ENCODE data around the gene RSPH4A. TPM values are rescaled to one million over a fixed set of nuclear protein-coding genes. Genes with fewer than 3 reads are reported as not detected.
"Not testable (repeated sequence)": the region's sequence is repeated elsewhere in the genome, so short reads cannot be mapped to it uniquely, and the experiment has no call there.

RSPH4A gene
- total and polyA plus RNA-seq, 2 of the 4 experiments (the other 2 are of a cell fraction), result under 0.01 to 0.19 TPM

GRCh38 chr6:116603916-116604315, 12.4 kb upstream of the RSPH4A start:
- H3K9me3 ChIP-seq (ENCODE audit: control insufficient read depth, insufficient read depth, low read length); H4K91ac ChIP-seq (ENCODE audit: insufficient read depth, low read depth, low read length); H2AK9ac ChIP-seq (replicated peaks; ENCODE audit: low read depth, low read length, poor library complexity); H2BK15ac ChIP-seq (ENCODE audit: low read depth, low read length); in situ Hi-C loops (cut with MboI; ENCODE audit: low sequenced_read_pairs); H2AFZ ChIP-seq (replicated peaks; ENCODE audit: low read length, poor library complexity); H3K36me3 ChIP-seq (ENCODE audit: control insufficient read depth, insufficient read depth, low read length); H3K56ac ChIP-seq (ENCODE audit: extremely low read depth, insufficient read depth, low read length); dilution Hi-C loops (cut with HindIII; ENCODE audit: low sequenced_read_pairs, unreplicated experiment); H3K27me3 ChIP-seq (ENCODE audit: control insufficient read depth, insufficient read depth, low read length); H3K23ac ChIP-seq (ENCODE audit: low read depth, low read length); H4K20me1 ChIP-seq (ENCODE audit: insufficient read depth, low read length); H4K8ac ChIP-seq (ENCODE audit: low read depth in 2 of 2, low read length in 2 of 2); H3K18ac ChIP-seq (ENCODE audit: low read depth, low read length); H3K9me1 ChIP-seq (ENCODE audit: insufficient read depth, low read length); H3K27ac ChIP-seq (ENCODE audit: insufficient read depth, low read length); H3K9ac ChIP-seq (ENCODE audit: low read depth, low read length); H3K4me2 ChIP-seq (ENCODE audit: low read depth, low read length); H2BK120ac ChIP-seq (ENCODE audit: low read depth, low read length); ATAC-seq (ENCODE audit: low read depth); H2BK5ac ChIP-seq (ENCODE audit: low read depth, low read length, poor library complexity, severe bottlenecking); H3K14ac ChIP-seq (replicated peaks; ENCODE audit: low read depth, low read length); H3K79me1 ChIP-seq (ENCODE audit: low read depth in 1 of 2, low read length in 2 of 2); H3K4me3 ChIP-seq (ENCODE audit: insufficient read depth, low read depth, low read length); H3K4me1 ChIP-seq (ENCODE audit: control insufficient read depth, insufficient read depth, low read length); DNase-seq; BruUV-seq (replicated peaks); H2AK5ac ChIP-seq (ENCODE audit: low read depth, low read length); H2BK20ac ChIP-seq (ENCODE audit: low read depth, low read length); H4K5ac ChIP-seq (ENCODE audit: low read depth, low read length); H3K4ac ChIP-seq (ENCODE audit: low read depth, low read length); POLR2A ChIA-PET (ENCODE audit: unreplicated experiment); intact Hi-C loops (cut with micrococcal nuclease); CTCF ChIA-PET: not testable (repeated sequence)
- no CpG with 5 or more reads among the region's 3 CpGs for WGBS, 2 experiments (ENCODE audit: extremely low coverage in 2 of 2, insufficient read length in 1 of 2)

DNA sequence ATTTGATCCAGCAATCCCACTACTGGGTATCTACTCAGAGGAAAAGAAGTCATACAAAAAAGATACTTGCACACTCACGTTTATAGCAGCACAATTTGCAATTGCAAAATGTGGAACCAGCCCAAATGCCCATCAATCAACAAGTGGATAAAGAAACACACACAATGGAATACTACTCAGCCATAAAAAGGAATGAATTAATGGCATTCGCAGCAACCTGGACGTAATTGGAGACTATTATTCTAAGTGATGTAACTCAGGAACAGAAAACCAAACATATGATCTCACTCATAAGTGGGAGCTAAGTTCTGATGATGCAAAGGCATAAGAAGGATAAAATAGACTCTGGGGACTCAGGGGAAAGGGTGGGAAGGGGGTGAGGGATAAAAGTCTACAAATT, 11.4 kb upstream of the RSPH4A start:
- H3K9me3 ChIP-seq (ENCODE audit: control insufficient read depth, insufficient read depth, low read length); H4K91ac ChIP-seq (ENCODE audit: insufficient read depth, low read depth, low read length); in situ Hi-C loops (cut with MboI; ENCODE audit: low sequenced_read_pairs); H2AK9ac ChIP-seq (replicated peaks; ENCODE audit: low read depth, low read length, poor library complexity); H3K4me2 ChIP-seq (ENCODE audit: low read depth, low read length); H3K14ac ChIP-seq (replicated peaks; ENCODE audit: low read depth, low read length); H3K79me1 ChIP-seq (ENCODE audit: low read depth in 1 of 2, low read length in 2 of 2); H2AFZ ChIP-seq (replicated peaks; ENCODE audit: low read length, poor library complexity); H3K23ac ChIP-seq (ENCODE audit: low read depth, low read length); H3K27me3 ChIP-seq (ENCODE audit: control insufficient read depth, insufficient read depth, low read length); H3K36me3 ChIP-seq (ENCODE audit: control insufficient read depth, insufficient read depth, low read length); dilution Hi-C loops (cut with HindIII; ENCODE audit: low sequenced_read_pairs, unreplicated experiment); H4K20me1 ChIP-seq (ENCODE audit: insufficient read depth, low read length); POLR2A ChIA-PET (ENCODE audit: unreplicated experiment); H3K4ac ChIP-seq (ENCODE audit: low read depth, low read length); intact Hi-C loops (cut with micrococcal nuclease); H3K56ac ChIP-seq (ENCODE audit: extremely low read depth, insufficient read depth, low read length); H2AK5ac ChIP-seq (ENCODE audit: low read depth, low read length); ATAC-seq (ENCODE audit: low read depth); H2BK5ac ChIP-seq (ENCODE audit: low read depth, low read length, poor library complexity, severe bottlenecking); H3K4me1 ChIP-seq (ENCODE audit: control insufficient read depth, insufficient read depth, low read length); H2BK20ac ChIP-seq (ENCODE audit: low read depth, low read length); H3K9me1 ChIP-seq (ENCODE audit: insufficient read depth, low read length); H4K5ac ChIP-seq (ENCODE audit: low read depth, low read length); H3K4me3 ChIP-seq (ENCODE audit: insufficient read depth, low read depth, low read length); H2BK15ac ChIP-seq (ENCODE audit: low read depth, low read length); H4K8ac ChIP-seq (ENCODE audit: low read depth in 2 of 2, low read length in 2 of 2); H3K27ac ChIP-seq (ENCODE audit: insufficient read depth, low read length); H2BK120ac ChIP-seq (ENCODE audit: low read depth, low read length); DNase-seq; BruUV-seq (replicated peaks); H3K18ac ChIP-seq (ENCODE audit: low read depth, low read length); H3K9ac ChIP-seq (ENCODE audit: low read depth, low read length): not testable (repeated sequence)
- WGBS, 2 experiments (ENCODE audit: extremely low coverage in 2 of 2, insufficient read length in 1 of 2), result 67% methylated on average over 1 of the region's 3 CpGs; no CpG with 5 or more reads in 1 of the 2 experiments
- CTCF ChIA-PET, result interaction anchor here (0.6 kb wide), 1 partner anchor 79 kb away, joined by 3 read pairs; no protein-coding TSS in a partner anchor

Data from IMR-90 (cell line).